DND-41 (cell line): ENCODE results near the gene KRT1.

ENCODE experiments used
- ATAC-seq: fragments of 200-7000 bp; cut with Tn5 transposase; 3 replicates; pipeline ENCODE4 v1.9.1; 2021; ENCODE audit warnings: low read depth; ENCODE audit not compliant: insufficient read depth
- DNase-seq: peaks from one replicate; pipeline ENCODE4 v3.0.0-alpha.2; 2020
- H2AFZ ChIP-seq: 2 replicates; pipeline ENCODE4 v1.6.0; 2012; ENCODE audit warnings: low read depth, low read length
- H3K27ac ChIP-seq: 2 replicates; pipeline ENCODE4 v1.5.1; 2012; ENCODE audit warnings: low read length, inconsistent platforms
- H3K27me3 ChIP-seq: fragments of 200-600 bp; sonication (generic); 2 replicates; pipeline ENCODE4 v1.6.0; 2012; ENCODE audit warnings: low read length, mild to moderate bottlenecking, inconsistent platforms; ENCODE audit not compliant: insufficient read depth, poor library complexity
- H3K36me3 ChIP-seq: 2 replicates; pipeline ENCODE4 v1.5.1; 2012; ENCODE audit warnings: low read length, inconsistent platforms; ENCODE audit not compliant: insufficient read depth
- H3K4me1 ChIP-seq: 2 replicates; pipeline ENCODE4 v1.5.1; 2012; ENCODE audit warnings: mild to moderate bottlenecking, low read length; ENCODE audit not compliant: insufficient read depth
- H3K4me2 ChIP-seq: 2 replicates; pipeline ENCODE4 v1.6.0; 2012; ENCODE audit warnings: mild to moderate bottlenecking, moderate library complexity, low read length, inconsistent platforms; ENCODE audit not compliant: insufficient read depth
- H3K4me3 ChIP-seq, 2 experiments: fragments of 200-600 bp in 1 of 2; shearing (Covaris generic) in 1 of 2; 2 replicates each; pipeline ENCODE4 v1.5.1; 2012 to 2016; ENCODE audit warnings: inconsistent platforms in 2 of 2, low read length in 2 of 2, mild to moderate bottlenecking in 2 of 2, low read depth in 1 of 2, moderate library complexity in 1 of 2
- H3K79me2 ChIP-seq: 2 replicates; pipeline ENCODE4 v1.6.0; 2012; ENCODE audit warnings: low read length, inconsistent platforms; ENCODE audit not compliant: insufficient read depth
- H3K9ac ChIP-seq: 2 replicates; pipeline ENCODE4 v1.6.0; 2012; ENCODE audit warnings: low read depth, mild to moderate bottlenecking, inconsistent platforms, low read length, moderate library complexity
- H3K9me3 ChIP-seq: 2 replicates; pipeline ENCODE4 v1.5.1; 2012; ENCODE audit warnings: low read length, moderate library complexity, mild to moderate bottlenecking, inconsistent platforms; ENCODE audit not compliant: insufficient read depth, severe bottlenecking
- H4K20me1 ChIP-seq: 2 replicates; pipeline ENCODE4 v1.6.0; 2012; ENCODE audit warnings: low read length; ENCODE audit not compliant: insufficient read depth
- EZH2 ChIP-seq: IDR thresholded peaks from 3 replicates; pipeline ENCODE4 v1.6.1; 2012; ENCODE audit warnings: borderline replicate concordance, low read depth, mild to moderate bottlenecking, moderate library complexity, low read length, inconsistent platforms; ENCODE audit not compliant: severe bottlenecking
- TF ChIP-seq, protein P1 (sequence below): IDR thresholded peaks from 2 replicates; pipeline ENCODE4 v1.5.1; 2012; ENCODE audit warnings: borderline replicate concordance, low read length, moderate library complexity, mild to moderate bottlenecking; ENCODE audit not compliant: poor library complexity, severe bottlenecking; ENCODE audit errors: extremely low read depth

Gene KRT1

DNA sequence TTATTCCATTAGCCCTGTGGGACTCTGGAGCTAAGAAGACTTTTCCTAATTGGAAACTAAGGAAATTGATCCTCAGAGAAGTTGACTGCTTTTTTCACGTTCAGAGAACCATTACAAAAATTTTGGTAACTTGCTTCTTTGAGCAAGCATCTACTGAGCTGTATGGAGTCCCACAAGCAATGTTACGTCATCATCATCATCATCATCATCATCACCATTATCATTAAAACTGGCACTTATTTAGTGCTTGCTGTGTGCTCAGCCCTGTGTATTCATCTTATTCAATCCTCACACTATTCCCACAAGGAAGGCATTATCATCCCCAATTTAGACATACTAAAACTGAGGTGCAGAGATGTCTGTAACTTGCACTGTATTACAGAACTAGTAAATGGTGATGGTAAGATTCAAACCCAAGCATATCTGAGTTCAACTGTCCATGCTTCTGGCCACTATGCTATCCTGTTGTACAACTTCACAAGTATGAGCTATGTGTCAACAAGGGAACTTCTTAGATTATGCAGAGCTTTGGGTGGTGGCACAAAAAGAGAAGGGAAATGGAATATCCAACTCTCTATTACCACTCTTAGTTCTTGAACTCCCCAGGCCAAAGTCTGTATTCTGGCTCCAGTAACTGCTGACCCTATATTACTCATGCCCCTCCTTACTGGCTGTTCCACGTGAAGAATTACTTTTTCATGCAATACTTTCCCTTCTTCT is 6.3 kb downstream of the KRT1 start:
- Histone ChIP-seq H3K4me3 (no peak overlapping the region), H3K27me3 (peaks cover 3% of the 10 kb centered on the region), H3K27ac (no peak overlapping the region), H3K9me3 (no peaks in the 10 kb centered on the region), H3K9ac (no peak overlapping the region), H3K79me2 (no peaks in the 10 kb centered on the region), H3K4me2 (no peak overlapping the region), H3K36me3 (no peaks in the 10 kb centered on the region), H4K20me1 (no peaks in the 10 kb centered on the region), H2AFZ (no peak overlapping the region), H3K4me1 (no peaks in the 10 kb centered on the region)
- DNase-seq (no peak), ATAC-seq (no peak)
- TF ChIP-seq EZH2, result no peak
- TF ChIP-seq, protein P1, sequence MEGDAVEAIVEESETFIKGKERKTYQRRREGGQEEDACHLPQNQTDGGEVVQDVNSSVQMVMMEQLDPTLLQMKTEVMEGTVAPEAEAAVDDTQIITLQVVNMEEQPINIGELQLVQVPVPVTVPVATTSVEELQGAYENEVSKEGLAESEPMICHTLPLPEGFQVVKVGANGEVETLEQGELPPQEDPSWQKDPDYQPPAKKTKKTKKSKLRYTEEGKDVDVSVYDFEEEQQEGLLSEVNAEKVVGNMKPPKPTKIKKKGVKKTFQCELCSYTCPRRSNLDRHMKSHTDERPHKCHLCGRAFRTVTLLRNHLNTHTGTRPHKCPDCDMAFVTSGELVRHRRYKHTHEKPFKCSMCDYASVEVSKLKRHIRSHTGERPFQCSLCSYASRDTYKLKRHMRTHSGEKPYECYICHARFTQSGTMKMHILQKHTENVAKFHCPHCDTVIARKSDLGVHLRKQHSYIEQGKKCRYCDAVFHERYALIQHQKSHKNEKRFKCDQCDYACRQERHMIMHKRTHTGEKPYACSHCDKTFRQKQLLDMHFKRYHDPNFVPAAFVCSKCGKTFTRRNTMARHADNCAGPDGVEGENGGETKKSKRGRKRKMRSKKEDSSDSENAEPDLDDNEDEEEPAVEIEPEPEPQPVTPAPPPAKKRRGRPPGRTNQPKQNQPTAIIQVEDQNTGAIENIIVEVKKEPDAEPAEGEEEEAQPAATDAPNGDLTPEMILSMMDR, result no peak

DNA sequence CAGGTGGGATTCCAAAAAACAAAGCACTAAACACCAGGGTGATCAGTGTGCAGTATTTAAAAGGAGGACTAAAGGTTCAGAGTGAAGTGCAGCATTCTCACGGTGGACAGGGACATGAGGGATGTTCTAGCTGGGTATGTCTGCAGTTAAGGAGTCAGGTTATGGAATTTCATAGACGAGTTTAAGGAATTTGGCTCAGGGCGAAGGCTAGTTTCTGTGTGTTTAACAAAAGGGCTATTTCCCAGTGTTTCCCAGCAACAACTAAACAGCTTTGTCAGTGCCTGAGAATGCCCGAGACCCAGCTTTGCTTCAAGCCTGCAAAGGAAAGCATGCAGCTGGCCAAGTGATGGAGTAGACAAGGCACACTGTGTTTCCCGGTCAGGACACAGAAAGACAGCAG is 7.0 kb downstream of the KRT1 start:
- Histone ChIP-seq H3K9me3 (no peaks in the 10 kb centered on the region), H3K4me1 (no peaks in the 10 kb centered on the region), H3K36me3 (no peaks in the 10 kb centered on the region), H3K27me3 (peaks cover 3% of the 10 kb centered on the region), H3K9ac (no peak overlapping the region), H3K79me2 (no peaks in the 10 kb centered on the region), H2AFZ (no peak overlapping the region), H3K27ac (no peak overlapping the region), H4K20me1 (no peaks in the 10 kb centered on the region), H3K4me3 (no peak overlapping the region), H3K4me2 (no peak overlapping the region)
- DNase-seq (no peak), ATAC-seq (no peak)
- TF ChIP-seq, protein P1, result no peak
- TF ChIP-seq EZH2, result no peak

DNA sequence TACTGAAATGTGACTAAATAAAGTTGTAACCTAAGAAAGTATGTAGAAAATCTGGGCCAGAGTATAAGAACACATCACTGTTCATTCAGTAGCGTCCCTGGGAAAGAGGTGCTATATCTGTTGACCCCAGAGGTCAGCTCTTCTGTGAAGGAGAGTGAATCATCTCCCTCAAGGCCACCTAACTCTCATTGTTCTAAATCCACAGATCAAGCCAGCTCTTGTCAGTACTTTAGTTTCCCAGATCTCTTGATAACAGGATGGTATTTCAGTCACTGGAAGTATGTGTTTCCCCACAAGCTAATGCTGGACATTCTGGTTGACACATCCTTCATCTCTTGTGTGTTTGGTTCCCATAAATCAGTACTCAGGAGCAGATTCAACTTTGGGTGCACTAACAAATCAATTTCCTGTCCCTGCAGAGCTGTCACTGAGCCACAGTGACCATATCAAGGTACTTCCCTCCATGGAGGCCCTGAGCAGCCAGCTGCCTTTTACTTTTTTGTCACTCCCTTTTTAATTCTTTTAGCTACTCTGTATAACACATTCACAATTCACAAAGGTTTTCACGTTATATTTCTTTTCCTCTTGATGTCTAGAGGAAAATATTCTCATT is 7.8 kb downstream of the KRT1 start:
- Histone ChIP-seq H3K27me3 (peaks cover 3% of the 10 kb centered on the region), H3K9ac (no peak overlapping the region), H3K36me3 (no peaks in the 10 kb centered on the region), H4K20me1 (no peaks in the 10 kb centered on the region), H3K4me3 (no peak overlapping the region), H3K4me2 (no peak overlapping the region), H3K27ac (no peak overlapping the region), H3K9me3 (no peaks in the 10 kb centered on the region), H3K79me2 (no peaks in the 10 kb centered on the region), H3K4me1 (no peaks in the 10 kb centered on the region), H2AFZ (no peak overlapping the region)
- ATAC-seq (no peak), DNase-seq (no peak)
- TF ChIP-seq, protein P1, result no peak
- TF ChIP-seq EZH2, result no peak
